ENCODE data around the gene DSC2. TPM values are rescaled to one million over a fixed set of nuclear protein-coding genes. Genes with fewer than 3 reads are reported as not detected.

Gene DSC2
- total RNA-seq, 1 donor from 2014 or later: 1.6 TPM

DNA sequence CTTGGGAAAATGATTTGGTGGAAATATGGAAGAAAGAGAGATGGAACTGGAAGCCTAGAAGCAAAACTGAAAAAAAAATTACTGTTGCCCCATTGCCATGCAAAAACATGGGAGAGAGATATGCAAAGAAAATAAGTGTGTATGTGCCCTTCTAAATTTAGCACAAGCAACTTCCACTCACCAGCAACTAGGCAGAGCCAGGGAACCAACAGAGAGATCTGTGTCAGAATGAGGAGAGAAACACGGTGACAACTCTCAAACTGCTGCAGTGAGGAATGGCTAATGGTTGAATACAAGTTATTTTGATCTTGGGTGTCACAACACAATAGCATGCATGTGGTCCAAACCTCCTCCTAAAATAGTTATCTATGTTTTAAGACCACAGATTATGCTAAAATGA lies 10.9 kb downstream of the DSC2 start:
- Mint-ChIP-seq H3K9me3 (ENCODE audit: unreplicated experiment) (no peaks in the 10 kb centered on the region), H3K27me3 (ENCODE audit: unreplicated experiment) (peaks cover 51% of the 10 kb centered on the region), H3K4me1 (ENCODE audit: unreplicated experiment) (no peaks in the 10 kb centered on the region), H3K4me3 (ENCODE audit: unreplicated experiment) (no peak overlapping the region), H3K27ac (ENCODE audit: unreplicated experiment) (no peak overlapping the region), H3K36me3 (ENCODE audit: unreplicated experiment) (no peaks in the 10 kb centered on the region)
- no peak for DNase-seq (ENCODE audit: extremely low spot score, unreplicated experiment)
- TF ChIP-seq, protein P1, sequence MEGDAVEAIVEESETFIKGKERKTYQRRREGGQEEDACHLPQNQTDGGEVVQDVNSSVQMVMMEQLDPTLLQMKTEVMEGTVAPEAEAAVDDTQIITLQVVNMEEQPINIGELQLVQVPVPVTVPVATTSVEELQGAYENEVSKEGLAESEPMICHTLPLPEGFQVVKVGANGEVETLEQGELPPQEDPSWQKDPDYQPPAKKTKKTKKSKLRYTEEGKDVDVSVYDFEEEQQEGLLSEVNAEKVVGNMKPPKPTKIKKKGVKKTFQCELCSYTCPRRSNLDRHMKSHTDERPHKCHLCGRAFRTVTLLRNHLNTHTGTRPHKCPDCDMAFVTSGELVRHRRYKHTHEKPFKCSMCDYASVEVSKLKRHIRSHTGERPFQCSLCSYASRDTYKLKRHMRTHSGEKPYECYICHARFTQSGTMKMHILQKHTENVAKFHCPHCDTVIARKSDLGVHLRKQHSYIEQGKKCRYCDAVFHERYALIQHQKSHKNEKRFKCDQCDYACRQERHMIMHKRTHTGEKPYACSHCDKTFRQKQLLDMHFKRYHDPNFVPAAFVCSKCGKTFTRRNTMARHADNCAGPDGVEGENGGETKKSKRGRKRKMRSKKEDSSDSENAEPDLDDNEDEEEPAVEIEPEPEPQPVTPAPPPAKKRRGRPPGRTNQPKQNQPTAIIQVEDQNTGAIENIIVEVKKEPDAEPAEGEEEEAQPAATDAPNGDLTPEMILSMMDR (IDR thresholded peaks at IDR 0.05): no peak

DNA sequence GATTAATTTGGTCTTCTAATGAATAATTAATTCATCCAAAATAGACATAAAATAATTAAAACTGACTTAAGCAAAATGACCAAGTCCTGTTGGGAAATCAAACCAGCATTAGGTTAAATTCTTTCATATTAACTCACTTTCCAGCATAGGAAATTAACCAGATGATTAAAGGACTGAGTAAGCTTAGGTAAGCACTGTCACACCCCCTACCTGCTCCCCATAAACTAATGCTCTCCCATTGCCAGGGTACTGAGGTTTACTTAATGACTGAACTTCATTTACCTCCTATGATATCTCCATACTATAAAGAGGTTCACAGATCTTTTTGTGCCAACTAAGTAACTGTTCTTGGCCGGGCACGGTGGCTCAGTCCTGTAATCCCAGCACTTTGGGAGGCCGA lies 13.7 kb downstream of the DSC2 start:
- no peaks in the 10 kb centered on the region for H3K9me3 Mint-ChIP-seq (ENCODE audit: unreplicated experiment)
- peaks cover 51% of the 10 kb centered on the region for H3K27me3 Mint-ChIP-seq (ENCODE audit: unreplicated experiment)
- TF ChIP-seq, protein P1 (IDR thresholded peaks at IDR 0.05): no peak
- no peak overlapping the region for H3K27ac Mint-ChIP-seq (ENCODE audit: unreplicated experiment)
- no peak for DNase-seq (ENCODE audit: extremely low spot score, unreplicated experiment)
- no peaks in the 10 kb centered on the region for H3K36me3 Mint-ChIP-seq (ENCODE audit: unreplicated experiment)
- H3K4me3 Mint-ChIP-seq (ENCODE audit: unreplicated experiment): no peak overlapping the region
- H3K4me1 Mint-ChIP-seq (ENCODE audit: unreplicated experiment): no peaks in the 10 kb centered on the region

DNA sequence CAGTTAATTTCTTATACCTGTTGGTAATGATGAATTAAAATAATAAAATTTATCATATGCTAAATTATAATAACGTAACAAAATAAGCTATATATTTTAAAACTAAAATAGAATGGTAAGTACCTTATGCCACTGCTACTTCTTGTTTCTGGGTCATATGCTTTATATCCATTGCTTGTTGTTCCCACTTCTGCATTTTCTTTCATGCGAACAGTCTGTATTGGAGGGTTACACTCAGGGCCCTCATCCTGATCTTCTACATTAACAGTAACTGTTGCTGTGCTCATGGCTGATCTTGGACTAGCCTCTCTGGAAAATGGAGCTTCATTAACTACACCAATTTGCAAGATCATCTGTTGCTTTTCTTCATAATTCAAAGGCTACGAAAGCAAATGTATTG lies 22.2 kb downstream of the DSC2 start:
- Mint-ChIP-seq H3K4me3 (ENCODE audit: unreplicated experiment) (no peak overlapping the region), H3K9me3 (ENCODE audit: unreplicated experiment) (peaks cover 7% of the 10 kb centered on the region), H3K27ac (ENCODE audit: unreplicated experiment) (no peak overlapping the region), H3K36me3 (ENCODE audit: unreplicated experiment) (no peaks in the 10 kb centered on the region), H3K27me3 (ENCODE audit: unreplicated experiment) (peaks cover 42% of the 10 kb centered on the region), H3K4me1 (ENCODE audit: unreplicated experiment) (no peaks in the 10 kb centered on the region)
- TF ChIP-seq, protein P1 (IDR thresholded peaks at IDR 0.05): no peak
- no peak for DNase-seq (ENCODE audit: extremely low spot score, unreplicated experiment)

DNA sequence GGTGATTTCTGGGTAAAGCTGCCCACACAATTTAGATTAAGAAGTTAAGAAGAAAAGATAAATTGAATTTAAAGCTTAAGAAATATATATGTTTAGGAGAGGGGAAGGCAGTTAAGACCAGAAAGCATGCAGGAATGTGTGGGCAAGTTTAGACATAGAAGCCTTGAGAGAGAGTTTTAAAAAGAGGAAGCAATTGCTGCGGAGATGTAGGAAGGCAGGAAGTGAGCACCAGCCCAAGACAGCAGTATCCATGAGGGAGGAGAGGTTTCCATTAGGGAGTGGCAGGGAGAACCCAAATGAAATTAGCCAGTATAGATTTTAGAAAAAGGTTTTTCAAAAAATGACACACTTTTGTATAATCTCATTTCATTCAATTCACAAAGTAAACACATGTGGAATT lies 24.3 kb downstream of the DSC2 start:
- Mint-ChIP-seq H3K36me3 (ENCODE audit: unreplicated experiment) (no peaks in the 10 kb centered on the region), H3K27me3 (ENCODE audit: unreplicated experiment) (peaks cover 32% of the 10 kb centered on the region), H3K4me3 (ENCODE audit: unreplicated experiment) (no peak overlapping the region), H3K9me3 (ENCODE audit: unreplicated experiment) (peaks cover 7% of the 10 kb centered on the region), H3K27ac (ENCODE audit: unreplicated experiment) (no peak overlapping the region), H3K4me1 (ENCODE audit: unreplicated experiment) (no peaks in the 10 kb centered on the region)
- TF ChIP-seq, protein P1 (IDR thresholded peaks at IDR 0.05): no peak
- DNase-seq (ENCODE audit: extremely low spot score, unreplicated experiment): no peak

DNA sequence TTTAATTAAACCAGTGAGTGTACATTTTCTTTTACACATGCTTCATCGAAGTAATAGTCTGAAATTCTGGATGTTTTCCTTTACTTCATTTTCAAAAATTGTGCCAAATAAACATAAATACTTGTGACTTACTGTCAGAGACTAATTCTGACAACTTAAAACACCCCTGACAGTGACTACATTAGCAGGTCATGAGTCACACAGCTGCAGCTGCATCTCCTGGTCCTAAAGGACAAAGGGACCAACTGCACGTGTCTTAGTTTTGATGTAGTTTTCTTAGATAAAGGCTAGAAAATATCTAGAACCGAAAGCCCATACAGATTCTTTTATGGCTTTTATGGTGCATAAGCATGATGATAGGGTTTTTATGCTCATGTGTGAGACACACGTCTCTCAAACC lies 30.0 kb downstream of the DSC2 start:
- DNase-seq (ENCODE audit: extremely low spot score, unreplicated experiment): no peak
- Mint-ChIP-seq H3K36me3 (ENCODE audit: unreplicated experiment) (no peaks in the 10 kb centered on the region), H3K27me3 (ENCODE audit: unreplicated experiment) (peaks cover 24% of the 10 kb centered on the region), H3K9me3 (ENCODE audit: unreplicated experiment) (peaks cover 7% of the 10 kb centered on the region), H3K4me1 (ENCODE audit: unreplicated experiment) (no peaks in the 10 kb centered on the region), H3K27ac (ENCODE audit: unreplicated experiment) (no peak overlapping the region), H3K4me3 (ENCODE audit: unreplicated experiment) (no peak overlapping the region)
- TF ChIP-seq, protein P1 (IDR thresholded peaks at IDR 0.05): no peak
